NCI-H345 (cell line): ENCODE data around the gene KIF1A.
A peak's percentile ranks its signal among the peaks of the same experiment; 100 is the strongest.

ENCODE experiments used
- DNase-seq: peaks from one replicate; lab custom pipeline; 2025; lab: John Stamatoyannopoulos, UW

KIF1A gene

DNA sequence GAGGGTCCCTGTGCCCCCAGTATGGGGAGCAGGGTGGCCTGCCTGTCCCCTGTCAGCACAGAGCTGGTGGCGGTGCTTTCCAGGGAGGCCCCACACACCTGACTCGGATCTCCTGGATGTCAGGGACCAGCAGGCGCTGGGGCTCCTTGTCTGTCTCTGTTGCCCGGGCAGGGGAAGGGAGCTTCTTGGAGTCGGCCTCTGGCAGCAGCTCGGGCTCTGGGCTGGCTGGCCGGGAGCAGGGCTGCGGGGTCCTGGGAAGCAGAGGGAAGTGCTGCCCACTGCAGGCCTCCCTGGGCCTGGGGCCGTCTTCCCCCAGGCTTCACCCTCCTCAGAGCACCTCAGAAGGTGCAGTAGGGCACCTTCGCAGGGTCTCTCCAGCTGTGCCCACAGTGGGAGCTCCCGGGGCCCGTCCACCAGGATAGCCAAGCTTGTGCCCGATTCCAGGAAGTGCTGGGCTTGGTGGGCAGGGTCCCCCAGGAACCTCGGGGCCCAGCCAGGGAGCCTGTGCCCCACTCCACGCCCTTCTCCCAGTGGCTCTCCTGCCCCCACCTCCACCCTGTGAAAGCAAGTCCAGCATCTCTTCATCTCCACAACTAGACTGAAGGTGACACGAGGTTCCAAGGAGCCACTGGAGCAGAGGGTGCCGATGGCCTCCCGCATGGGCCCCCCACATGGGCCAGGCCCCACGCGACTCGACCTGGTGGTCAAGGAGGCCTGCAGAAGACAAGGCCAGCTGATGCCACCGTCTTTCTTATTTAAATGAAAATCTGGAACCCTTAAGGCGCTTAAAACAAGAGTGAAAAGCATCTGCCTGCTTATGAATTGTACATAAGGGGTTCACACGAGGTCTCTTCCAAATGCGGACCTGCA lies 100.1 kb downstream of the KIF1A start:
- DNase-seq = no peak

DNA sequence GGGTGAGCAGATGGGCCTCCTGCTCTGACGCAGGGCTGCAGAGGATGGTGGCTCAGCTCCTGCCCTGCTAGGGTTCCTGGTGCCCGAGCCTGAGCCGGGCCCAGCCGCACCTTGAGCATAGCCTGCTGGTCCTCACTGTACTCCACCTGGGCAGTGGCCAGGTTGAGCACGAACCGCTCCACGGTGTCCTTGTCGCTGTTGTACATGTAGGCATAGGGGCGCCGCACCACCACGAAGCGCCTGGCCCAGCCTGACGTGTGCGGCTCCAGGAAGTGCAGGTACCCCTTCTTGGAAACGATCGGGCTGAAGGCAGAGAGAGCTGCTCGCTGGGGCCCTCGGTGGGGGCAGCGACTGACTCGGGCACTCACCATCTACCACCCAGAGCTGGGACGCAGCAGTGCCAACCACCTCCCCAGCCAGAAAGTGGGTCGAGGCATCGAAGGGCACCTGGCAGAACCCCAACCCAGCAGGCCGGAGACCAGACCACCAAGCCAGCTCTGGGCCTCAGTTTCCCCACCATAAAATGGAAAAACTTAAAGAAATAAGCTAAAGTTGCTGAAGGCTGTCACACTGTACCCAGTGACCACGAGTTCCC lies 101.0 kb downstream of the KIF1A start:
- DNase-seq = no peak

DNA sequence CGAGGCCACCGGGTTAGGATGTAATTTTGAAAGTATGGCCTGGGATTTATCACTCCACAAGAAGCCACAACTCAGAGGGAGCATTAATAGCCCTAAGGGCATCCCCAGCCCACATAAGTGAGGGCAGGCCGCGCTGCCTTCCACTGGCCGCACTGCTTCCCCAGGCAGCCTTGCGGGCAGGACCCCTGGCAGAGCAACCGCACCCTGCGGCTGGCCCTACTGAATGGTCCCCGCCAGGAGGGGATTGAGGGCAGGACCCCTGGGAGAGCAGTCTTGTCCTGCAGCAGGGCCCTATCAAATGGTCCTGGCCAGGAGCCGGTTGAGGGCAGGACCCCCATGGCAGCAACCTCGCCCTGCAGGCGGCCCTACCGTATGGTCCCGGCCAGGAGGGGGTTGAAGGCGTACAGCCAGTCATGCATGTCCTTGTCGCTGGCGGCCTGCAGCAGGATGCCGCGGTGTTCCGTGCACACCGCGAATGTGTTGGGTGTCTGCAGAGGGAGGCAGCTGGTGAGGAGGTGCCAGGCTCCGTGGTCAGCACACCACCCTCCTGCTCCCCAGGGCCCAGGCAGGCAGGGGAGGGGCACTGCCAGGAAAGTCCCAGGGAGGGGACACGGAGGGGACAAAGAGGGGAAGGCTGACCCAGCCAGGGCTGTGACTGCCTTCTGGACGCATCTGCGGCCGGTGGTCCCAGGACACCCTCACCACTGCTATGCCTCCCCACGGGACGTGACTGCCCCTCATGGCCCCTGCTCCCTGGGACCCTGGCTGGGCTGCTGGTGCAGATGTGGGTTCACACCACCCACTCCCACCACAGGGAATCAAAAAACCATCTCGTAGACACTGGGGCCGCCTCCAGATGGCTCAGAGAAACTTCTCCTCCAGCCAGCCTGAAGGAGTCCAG lies 102.1 kb downstream of the KIF1A start:
- no peak for DNase-seq

DNA sequence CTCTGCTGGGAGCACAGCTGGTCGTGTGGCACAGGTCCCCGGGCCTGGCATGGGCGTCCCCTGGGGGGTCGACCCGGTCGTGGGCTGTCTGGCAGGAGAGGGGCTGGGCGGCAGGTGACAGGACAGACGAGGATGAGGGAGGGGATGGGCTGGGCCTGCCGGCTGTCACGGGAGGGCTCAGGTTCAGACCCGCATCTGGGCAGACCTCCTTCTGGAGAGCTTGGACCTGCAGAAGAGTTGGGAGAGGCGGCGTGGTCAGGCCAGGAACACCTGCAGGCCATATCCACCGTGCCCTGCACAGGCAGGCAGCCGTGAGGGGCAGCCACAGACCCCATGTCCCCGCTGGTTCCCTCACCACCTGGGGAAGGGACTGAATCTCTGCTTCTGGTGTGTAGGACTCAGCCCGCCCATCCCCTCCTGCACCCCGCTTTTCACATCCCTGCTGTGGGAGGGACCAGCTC lies 102.8 kb downstream of the KIF1A start:
- DNase-seq = no peak

DNA sequence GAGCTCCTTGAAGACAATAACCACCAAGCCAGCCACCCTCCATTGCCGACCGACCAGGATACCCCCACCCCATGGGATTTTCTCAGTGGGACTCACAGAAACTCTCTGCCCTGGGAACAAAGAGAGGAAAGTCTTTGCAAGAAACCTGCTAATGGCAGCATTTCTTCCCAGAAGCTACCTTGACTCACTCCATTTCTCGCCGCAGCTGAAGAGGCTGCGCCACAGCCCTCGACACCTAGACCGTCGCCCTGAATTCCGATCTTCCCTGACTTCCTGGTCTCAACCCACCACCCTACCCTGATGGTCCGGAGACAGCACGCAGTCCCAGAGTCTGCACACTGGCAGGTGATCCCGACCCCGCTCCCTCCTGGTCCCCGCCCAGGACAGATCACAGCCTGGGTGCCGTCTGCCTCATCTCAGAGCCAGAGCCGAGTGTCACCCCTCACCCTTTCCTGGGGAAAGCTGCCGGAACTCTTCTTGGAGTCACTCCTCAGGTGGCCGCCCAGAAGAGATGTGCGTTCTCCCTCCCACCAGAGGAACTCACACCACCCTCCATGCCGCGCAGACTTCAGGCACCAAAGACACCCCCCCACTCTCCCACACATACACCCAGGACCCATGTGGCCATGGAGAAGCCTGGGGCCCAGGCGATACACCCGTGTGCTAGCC lies 103.8 kb downstream of the KIF1A start:
- no peak for DNase-seq

DNA sequence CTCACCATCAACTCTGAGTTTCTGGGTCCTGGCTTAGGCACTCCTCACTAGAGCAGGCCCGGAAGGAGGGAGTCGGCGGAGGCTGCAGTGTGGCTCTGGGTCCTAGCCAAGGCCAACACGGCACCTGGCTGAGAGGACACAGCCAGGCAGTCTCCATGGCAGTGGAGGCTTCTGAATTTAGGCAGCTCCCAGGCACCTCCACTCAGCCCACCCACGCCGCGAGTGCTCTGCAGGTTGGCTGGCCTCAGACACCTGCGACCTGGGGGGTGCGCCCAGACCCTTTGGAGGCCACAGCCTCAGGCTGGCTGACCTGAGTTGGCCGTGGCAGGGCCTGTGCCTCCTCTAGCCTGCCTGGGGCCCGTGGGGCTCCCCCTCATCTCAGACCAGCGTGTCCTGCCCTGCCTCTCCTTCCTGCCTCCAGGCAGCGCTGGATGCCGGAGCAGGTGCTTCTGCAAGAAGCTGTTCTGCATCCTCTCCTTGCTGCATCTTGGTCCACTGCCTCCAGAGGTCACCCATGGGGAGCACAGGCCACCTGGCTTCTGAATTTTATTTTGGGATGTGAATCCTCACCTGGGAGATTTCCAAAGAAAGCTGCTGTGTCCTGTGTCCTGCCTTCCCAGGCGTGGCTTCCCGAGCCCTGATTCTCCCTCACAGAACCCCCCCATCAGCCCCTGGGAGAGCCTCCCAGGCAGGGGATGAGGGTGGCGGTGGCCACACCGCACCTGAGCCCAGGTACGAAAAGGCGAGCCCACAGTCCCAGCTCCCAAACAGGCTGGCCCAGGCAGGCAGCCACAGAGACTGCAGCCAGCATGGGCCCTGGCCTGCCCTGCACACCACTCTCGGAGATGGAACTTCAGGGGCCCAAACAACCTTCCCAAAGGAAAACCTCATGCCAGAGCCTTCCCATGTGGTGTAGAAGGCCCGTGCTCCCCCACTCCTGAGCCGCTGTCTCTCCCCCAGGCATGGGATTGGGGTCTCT lies 105.0 kb downstream of the KIF1A start:
- peak; percentile 48 for DNase-seq

DNA sequence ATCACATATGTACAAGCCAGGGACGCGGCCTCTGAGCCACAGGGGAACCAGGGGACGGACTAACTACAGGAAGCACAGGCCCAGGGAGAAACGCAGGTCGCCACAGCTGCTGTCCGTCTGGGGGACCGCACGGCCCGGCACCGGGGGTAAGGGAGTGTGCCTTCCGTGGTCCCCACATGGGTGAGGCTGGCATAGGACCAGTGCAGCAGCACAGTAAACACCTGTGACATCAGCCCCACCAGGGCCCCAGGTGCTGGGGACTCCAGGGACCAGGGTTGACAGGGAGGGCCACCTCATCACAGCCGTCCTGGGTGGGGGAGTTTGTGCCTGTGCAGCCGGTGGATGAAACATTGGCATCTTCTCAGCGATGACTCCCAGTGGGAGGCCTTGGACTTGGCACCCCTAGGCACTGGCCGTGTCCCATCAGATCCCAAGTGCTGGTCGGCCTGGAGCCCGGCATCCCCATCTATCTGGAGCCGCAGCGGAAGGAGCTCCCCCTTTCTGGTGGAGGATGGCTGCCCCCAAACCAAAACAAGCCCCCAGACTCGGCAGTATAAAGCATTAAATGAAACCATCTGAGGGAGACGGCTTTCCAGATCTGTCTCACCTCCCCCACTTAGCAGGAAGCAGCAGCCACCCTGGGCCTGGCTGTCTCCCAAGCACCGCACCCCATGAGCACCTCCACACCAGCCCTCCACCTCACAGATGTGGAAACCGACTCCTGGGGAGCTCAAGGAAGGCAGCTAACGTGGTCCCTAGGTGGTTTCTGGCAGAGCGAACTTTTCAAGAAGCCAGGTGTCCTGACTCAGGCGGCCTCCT lies 105.9 kb downstream of the KIF1A start:
- DNase-seq = peak; percentile 48

DNA sequence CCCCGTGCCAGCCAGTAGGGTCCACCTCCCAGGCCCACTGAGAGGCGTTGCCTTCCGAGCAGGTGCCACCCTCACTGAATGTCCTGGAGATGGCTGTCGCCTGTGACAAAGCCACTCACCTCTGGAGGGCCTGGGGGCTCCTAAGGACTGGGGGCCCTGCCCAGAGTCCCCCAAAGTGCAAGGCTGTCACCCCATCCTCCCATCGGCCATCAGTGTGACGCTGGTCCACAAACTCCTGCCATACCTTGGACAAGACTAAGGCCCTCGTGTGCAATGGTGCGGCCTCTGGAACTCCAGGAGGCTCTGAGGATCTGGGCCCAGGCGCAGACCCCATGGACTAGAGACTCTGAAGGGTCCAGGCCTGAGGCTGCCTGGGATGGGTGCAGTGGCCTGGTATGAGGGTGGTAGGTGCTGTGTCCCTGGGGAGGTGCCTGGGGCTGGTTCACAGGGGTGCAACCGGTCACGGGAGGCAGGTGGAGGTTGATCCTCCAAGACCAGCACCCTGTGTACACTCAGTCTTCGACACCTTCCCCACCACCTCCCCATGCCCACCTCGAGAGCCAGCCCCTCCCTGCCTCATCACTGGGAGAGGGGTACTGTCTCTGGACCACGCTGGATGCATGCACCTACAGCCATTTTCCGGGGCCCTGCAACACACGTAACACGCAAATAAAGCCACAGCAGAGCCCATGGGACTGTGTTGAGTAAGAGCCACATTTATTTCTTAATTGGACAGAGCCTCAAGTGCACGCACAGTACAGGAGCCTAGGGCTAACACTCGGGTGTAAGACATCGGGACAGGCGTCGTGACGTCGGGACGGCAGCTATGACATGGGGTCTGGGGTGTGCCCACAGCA lies 106.7 kb downstream of the KIF1A start:
- no peak for DNase-seq

DNA sequence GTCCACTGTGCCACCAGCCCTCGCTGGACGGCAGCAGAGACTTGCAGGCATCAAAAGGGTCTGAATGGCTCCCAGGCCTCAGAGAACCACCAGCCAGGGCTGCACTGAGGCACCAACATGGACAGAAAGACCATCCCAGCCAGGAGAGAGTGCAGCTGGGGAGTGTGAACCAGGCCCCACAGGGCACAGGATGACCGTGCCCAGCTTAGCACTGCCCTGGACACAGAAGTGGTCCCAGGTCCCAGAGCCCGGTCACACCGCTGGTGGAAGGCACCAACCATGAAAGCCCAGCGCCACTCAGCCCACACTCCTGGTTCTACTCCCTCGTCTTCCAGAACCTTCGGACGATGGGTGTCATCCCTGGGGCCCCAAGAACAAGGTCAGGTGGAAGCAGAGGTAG lies 107.9 kb downstream of the KIF1A start:
- DNase-seq = no peak

DNA sequence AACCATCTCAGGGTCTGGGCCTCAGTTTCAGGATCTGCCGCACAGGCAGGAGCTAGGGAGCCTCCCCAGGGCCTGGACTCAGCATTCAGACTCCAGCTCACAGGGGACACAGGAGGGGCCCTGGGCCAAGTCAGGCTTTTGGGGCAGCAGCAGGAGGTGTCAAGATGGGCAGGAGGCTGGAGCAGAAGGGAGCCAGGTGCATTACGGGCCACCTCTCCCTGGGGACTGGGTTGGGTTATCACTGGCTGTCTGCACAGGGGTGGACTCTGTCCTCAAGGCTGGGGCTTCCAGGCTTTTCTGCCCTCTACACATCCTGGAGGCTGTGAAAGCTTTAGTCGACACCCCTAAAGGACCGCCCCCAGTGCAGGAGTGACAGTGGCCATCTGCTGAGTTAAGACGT lies 108.3 kb downstream of the KIF1A start:
- DNase-seq = no peak

DNA sequence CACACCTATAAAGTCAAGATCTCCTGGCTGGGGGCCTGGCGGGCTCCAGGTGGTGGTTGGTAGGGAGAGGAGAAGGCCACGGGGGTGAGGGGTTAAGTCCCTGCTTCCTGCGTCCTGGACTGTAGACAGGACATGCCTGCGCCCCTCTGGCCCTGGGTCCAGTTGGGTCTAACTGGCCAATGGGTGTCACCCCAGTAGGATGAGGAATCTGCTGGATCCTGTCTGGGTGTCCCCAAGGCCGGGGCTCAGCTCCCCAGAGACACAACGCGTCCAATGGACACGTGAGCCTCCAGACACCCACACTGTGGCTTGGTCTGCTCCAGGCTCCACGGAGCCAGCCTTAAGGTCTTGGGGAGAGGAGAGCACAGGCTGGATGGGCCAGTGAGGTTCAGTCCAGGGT lies 108.7 kb downstream of the KIF1A start:
- no peak for DNase-seq

DNA sequence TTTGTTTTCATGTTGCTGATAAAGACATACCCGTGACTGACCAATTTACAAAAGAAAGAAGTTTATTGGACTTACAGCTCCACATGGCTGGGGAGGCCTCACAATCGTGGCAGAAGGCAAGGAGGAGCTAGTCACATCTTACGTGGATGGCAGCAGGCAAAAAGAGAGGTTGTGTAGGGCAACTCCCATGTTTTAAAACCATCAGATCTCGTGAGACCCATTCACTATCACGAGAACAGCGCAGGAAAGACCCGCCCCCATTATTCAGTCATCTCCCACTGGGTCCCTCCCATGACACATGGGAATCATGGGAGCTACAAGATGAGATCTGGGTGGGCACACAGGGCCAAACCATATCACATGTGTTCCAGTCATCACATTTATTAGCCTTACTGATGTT lies 111.6 kb downstream of the KIF1A start:
- DNase-seq = no peak

DNA sequence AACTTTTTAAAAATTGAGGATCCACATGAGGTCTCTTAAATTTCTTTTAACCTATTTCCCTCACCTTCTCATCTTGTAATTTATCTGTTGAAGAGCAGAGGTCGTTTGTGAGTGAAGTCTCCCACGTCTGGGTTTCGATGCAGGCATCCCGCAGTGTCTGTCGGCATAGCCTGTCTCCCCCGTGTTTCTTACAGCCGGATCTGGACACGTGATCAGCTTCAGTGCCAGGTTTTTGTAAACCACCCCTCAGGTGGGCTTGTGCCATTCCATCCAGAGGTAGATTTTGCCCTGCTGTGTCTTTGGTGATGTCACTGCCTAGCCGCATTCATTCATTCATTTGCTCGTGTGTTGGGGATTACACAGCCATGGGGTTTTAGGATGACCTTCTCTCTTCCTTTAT lies 112.2 kb downstream of the KIF1A start:
- no peak for DNase-seq

DNA sequence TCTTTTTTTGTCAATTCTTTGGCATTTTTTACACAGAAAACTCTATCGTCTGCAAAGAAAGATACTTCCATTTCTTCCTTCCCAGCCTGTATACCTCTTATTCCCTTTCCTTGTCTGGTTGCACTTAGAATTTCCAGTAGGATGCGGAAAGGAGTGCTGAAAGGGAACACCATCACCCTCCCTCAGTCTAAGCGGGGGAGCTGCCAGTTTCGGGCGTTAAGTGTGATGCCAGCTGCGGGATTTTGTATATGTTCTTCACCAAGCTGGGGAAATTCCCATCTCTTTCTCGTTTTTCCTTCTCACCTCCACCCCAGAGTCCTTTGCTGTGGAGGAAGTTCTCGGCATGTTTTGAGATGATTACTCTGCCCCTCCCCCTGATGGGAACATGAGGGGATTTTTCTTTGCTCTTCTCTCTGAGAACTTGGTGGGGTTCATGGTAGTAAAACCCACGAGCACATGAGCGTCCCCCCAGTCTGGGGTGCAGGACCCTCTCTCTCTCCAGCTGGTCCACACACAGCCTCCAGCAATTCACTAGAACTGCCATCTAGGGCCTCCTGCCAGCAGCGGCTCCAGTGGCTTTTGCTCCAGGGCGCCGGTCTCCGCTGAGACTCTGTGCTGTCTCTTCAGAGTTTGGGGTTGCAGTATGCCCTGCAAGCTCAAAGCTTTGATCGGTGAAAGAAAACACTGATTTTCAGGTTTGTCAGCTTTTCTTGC lies 112.8 kb downstream of the KIF1A start:
- no peak for DNase-seq

DNA sequence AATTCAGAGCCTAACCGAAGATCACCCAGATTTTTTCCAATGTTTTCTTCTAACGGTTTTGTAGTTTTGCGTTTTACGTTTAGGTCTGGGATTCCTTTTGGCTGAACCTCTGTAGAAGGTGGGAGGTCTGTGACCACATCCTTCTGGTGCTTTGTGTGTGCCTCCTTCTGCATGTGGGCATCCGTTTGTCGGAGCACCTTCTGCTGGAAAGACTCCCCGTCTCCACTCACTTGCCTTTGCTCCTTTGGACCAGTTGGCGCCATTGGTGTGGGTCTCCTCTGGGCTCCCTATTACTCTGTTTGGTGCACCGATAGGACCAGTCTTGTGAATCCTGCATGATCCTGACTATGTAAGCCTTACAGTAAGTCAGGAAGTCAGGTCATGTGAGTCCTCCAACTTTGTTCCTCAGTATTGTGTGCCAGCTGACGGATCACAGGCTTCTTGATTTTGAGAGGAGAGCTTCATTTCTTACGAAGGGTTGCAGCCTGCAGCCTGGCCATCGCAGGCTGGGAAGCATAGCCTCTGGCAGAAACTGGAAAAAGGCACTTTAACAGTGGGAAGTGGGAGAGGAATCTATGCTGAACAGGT lies 114.7 kb downstream of the KIF1A start:
- no peak for DNase-seq

DNA sequence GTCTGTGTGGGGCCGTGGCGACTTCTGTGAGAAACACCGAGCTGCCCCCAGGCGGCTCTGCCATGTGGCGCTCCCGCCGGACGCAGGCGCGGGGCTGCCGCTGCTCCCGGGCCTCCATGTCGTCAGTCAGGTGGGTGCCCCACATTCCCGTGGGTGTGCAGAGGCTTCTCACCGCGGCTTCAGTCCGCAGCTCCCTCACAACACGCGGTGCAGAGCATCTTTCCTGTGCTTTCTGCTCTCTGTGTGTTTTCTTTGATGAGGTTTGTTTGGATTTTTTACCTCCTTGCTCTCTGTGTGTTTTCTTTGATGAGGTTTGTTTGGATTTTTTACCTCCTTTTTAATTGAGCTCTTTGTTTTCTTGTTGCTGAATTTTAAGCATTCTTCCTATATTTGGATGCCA lies 115.4 kb downstream of the KIF1A start:
- no peak for DNase-seq

DNA sequence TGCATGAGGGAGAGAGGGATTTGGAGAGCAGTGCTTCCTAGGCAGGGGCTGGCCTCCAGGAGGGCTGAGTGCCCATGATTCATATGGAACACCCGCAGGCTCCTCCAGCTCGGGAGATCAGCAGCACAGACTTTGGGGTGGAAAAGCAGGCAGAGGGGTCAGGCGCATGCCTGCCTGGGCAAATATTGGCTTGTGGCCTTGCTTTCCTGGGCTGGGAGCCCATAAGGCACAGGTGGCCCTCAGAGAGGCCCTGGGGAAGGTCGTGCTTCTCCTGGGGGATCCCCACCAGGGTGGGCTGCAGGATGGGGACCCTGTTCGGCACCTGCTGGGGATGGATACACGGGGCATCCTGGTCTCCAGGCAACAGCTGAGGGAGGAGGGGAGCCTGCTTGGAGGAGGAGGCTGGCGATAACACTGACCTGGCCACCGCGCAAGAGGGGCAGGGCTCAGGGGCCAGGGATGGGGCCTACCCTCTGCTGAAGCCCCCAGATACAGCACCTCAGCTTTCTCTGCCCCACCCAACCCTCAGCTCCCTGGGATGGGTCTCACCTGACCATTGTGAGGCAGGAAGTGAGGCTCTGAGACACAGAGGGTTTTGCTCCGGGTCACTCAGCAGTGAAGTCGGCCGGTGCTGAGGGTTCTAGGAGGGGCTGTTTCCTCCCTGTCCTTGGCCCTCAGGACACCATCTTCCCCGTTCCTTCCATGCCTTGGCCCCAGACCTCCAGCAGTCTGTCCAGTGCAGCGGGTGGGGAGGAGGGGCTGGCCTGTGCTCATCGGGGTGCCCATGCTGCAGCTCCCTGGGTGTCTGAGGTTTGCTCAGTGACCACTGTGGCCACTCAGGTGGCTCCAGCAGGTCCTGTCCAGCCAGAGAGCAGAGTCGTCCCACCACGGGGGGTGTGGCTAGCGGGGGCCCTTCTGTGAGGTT lies 116.3 kb downstream of the KIF1A start:
- no peak for DNase-seq
